ENCODE results near the gene SLCO3A1.

Gene SLCO3A1

DNA sequence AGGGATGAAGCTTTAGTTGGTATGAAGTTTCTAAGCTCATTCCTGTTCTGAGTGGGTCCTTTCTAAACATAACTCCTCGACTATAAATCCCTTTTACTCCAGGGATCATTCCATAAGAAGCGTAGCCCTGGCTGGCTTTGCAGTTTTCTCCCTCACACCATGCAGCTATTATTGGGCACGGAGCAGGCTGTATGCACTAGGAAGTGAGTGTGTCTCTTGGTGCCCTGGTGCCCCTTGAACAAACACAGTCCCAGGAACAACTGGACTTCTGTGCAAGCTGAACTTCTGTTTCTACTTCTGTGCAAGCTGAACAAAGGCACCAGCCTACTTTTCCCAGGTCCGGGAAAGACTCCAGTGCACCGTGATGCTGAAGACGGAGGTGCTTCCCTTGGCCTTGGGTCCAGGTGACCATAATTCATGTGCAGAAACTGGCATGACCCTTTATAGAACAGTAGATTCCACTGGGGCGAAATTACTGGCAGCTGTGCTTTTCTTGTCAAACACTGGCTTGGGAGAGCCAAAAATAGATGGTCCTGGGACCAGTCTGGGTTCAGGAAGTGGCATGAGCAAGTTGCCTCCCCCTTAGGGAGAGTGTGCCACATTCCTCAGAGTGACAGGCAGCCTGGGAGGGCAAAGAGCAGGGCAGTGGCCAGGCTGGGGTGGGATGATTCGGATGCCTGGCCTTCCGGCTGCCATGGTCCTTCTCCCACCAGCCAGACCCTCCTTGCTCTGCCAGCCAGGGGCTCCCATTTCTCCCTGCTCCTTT is 127.2 kb downstream of the SLCO3A1 start:
- DNase-seq, result no peak
- Mint-ChIP-seq H3K27me3 (no peaks in the 10 kb centered on the region), H3K4me1 (ENCODE audit: low read depth) (peaks cover 3% of the 10 kb centered on the region), H3K36me3 (ENCODE audit: low read depth) (peaks cover 7% of the 10 kb centered on the region), H3K4me3 (no peak overlapping the region), H3K9me3 (peaks cover 6% of the 10 kb centered on the region), H3K27ac (no peak overlapping the region)

- DNase-seq, result no peak
- no peak overlapping the region for H3K27ac Mint-ChIP-seq
- no peaks in the 10 kb centered on the region for H3K36me3 Mint-ChIP-seq (ENCODE audit: low read depth)
- peaks cover 3% of the 10 kb centered on the region for H3K4me1 Mint-ChIP-seq (ENCODE audit: low read depth)
- H3K9me3 Mint-ChIP-seq, result no peaks in the 10 kb centered on the region
- H3K27me3 Mint-ChIP-seq, result no peaks in the 10 kb centered on the region
- no peak overlapping the region for H3K4me3 Mint-ChIP-seq
These were observed 128.6 kb downstream of the SLCO3A1 start for GRCh38 chr15:91981821-91982800.

DNA sequence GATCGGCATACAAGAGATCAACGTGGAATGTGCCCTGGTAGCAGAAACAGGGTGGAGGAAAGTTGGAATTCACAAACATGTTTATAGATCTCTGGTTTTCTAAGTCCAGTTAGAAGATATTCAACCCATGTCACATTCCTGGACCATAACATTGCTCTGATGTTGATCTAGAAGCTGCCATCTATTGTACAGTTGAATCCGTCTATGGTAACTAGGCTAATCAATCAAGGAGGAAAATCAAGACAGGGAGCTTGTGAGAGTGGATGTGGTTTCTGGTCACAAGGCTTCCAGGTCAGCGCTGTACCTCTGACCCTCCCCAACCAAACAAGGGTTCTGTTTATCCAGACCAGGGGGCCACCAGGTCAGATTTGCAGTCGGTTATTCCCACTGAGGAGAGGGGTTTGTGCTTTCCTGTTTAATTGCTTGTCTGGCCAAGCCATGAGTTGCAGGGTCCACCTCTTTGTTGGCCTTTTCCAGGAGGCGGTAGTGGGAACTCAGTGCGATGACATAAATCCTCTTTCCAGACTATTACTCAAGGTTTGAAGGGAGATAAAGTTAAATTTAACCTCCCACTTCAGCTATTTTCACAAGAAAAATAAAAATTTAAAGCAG is 130.3 kb downstream of the SLCO3A1 start:
- H3K27ac Mint-ChIP-seq, result no peak overlapping the region
- DNase-seq, result no peak
- no peak overlapping the region for H3K4me3 Mint-ChIP-seq
- H3K9me3 Mint-ChIP-seq, result no peaks in the 10 kb centered on the region
- H3K36me3 Mint-ChIP-seq (ENCODE audit: low read depth), result no peaks in the 10 kb centered on the region
- no peaks in the 10 kb centered on the region for H3K27me3 Mint-ChIP-seq
- peaks cover 3% of the 10 kb centered on the region for H3K4me1 Mint-ChIP-seq (ENCODE audit: low read depth)

DNA sequence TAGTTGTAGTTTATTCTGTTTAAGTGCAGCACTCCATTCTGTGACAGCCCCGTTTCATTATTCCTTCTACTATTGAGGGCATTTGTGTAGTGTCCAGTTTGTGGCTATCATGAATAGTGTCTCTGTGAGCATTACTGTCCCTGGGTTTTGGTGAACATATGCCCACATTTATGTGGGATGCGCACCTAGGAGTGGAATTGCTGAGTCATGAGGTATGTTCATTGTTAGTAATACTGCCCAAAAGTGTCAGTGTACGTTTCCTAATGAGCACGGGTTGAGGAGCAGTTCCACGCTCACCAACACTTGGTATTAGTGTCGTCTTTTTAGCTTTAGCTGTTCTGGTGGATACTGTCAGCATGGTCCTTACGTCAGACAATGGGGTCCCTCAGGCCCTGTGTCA is 131.8 kb downstream of the SLCO3A1 start:
- Mint-ChIP-seq H3K4me1 (ENCODE audit: low read depth) (peaks cover 8% of the 10 kb centered on the region), H3K27me3 (no peaks in the 10 kb centered on the region), H3K9me3 (no peaks in the 10 kb centered on the region), H3K36me3 (ENCODE audit: low read depth) (no peaks in the 10 kb centered on the region), H3K4me3 (no peak overlapping the region), H3K27ac (no peak overlapping the region)
- no peak for DNase-seq

DNA sequence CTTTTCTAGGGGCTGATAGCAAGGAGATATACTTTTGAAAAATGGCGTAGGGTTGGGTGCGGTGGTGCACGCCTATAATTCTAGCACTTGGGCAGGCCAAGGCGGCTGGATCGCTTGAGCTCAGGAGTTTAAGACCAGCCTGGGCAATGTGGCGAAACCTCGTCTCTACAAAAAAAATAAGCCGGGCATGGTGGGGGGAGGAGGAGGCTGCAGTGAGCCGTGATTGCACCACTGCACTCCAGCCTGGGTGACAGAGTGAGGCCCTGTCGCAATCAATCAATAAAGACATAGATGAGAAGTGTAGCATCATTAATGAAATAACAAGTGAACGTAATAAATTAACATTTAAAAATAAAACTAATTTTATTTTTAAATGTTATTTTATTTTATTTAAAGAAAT is 134.6 kb downstream of the SLCO3A1 start:
- H3K36me3 Mint-ChIP-seq (ENCODE audit: low read depth), result no peaks in the 10 kb centered on the region
- no peaks in the 10 kb centered on the region for H3K9me3 Mint-ChIP-seq
- no peak overlapping the region for H3K4me3 Mint-ChIP-seq
- no peak for DNase-seq
- H3K27me3 Mint-ChIP-seq, result no peaks in the 10 kb centered on the region
- H3K27ac Mint-ChIP-seq, result no peak overlapping the region
- peaks cover 21% of the 10 kb centered on the region for H3K4me1 Mint-ChIP-seq (ENCODE audit: low read depth)

DNA sequence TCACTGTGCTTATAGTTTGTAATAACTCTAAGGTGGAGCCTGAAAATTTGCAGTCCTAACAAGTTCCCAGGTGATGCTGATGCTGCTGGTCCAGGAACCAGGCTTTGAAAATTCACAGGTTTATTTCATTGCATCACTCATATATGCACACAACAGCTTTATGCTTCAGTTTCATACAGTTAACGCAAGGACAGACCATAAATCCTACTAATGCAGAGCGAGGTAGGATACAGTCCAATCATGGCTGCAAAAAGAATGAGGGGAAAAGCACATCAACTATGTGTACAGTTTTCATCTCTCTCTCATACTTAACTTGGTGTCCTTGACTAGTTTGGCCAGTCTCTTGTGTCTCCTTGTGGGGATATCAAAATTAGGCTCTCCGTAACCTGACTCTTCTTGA is 135.1 kb downstream of the SLCO3A1 start:
- H3K36me3 Mint-ChIP-seq (ENCODE audit: low read depth), result no peaks in the 10 kb centered on the region
- no peak overlapping the region for H3K27ac Mint-ChIP-seq
- no peaks in the 10 kb centered on the region for H3K9me3 Mint-ChIP-seq
- H3K27me3 Mint-ChIP-seq, result no peaks in the 10 kb centered on the region
- H3K4me3 Mint-ChIP-seq, result no peak overlapping the region
- peaks cover 24% of the 10 kb centered on the region for H3K4me1 Mint-ChIP-seq (ENCODE audit: low read depth)
- DNase-seq, result no peak

- Mint-ChIP-seq H3K4me1 (ENCODE audit: low read depth) (peaks cover 24% of the 10 kb centered on the region), H3K9me3 (no peaks in the 10 kb centered on the region), H3K27me3 (no peaks in the 10 kb centered on the region), H3K36me3 (ENCODE audit: low read depth) (no peaks in the 10 kb centered on the region), H3K27ac (no peak overlapping the region), H3K4me3 (no peak overlapping the region)
- DNase-seq, result no peak
These were observed 136.3 kb downstream of the SLCO3A1 start for GRCh38 chr15:91989821-91990220.

DNA sequence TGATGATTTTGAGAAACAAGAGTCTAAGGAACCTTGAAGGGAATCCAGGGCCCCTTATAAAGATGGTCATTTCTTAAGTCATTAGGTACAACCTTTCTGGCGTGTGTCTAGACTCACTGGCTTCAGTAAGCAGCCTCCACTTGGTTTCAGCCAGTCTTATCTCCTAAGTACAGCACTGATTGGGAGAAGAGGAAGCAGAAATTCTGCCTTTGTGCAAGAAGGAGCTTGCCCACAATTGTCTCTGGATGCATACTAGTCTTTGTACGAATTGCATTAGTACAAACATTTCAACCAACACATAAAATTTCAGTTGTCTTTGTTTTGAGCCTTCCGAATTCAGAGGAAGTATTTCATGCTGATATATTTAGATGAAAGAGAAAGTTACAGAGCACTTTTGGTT is 139.4 kb downstream of the SLCO3A1 start:
- Mint-ChIP-seq H3K36me3 (ENCODE audit: low read depth) (no peaks in the 10 kb centered on the region), H3K4me3 (no peak overlapping the region), H3K27me3 (no peaks in the 10 kb centered on the region), H3K27ac (no peak overlapping the region), H3K4me1 (ENCODE audit: low read depth) (peaks cover 23% of the 10 kb centered on the region), H3K9me3 (no peaks in the 10 kb centered on the region)
- DNase-seq, result no peak

- H3K9me3 Mint-ChIP-seq, result no peaks in the 10 kb centered on the region
- H3K36me3 Mint-ChIP-seq (ENCODE audit: low read depth), result no peaks in the 10 kb centered on the region
- no peaks in the 10 kb centered on the region for H3K27me3 Mint-ChIP-seq
- no peak overlapping the region for H3K27ac Mint-ChIP-seq
- peaks cover 18% of the 10 kb centered on the region for H3K4me1 Mint-ChIP-seq (ENCODE audit: low read depth)
- DNase-seq, result no peak
- H3K4me3 Mint-ChIP-seq, result no peak overlapping the region
These were observed 141.6 kb downstream of the SLCO3A1 start for GRCh38 chr15:91995146-91995545.

- Mint-ChIP-seq H3K4me3 (no peak overlapping the region), H3K9me3 (no peaks in the 10 kb centered on the region), H3K36me3 (ENCODE audit: low read depth) (no peaks in the 10 kb centered on the region), H3K4me1 (ENCODE audit: low read depth) (peaks cover 16% of the 10 kb centered on the region), H3K27ac (no peak overlapping the region), H3K27me3 (no peaks in the 10 kb centered on the region)
- no peak for DNase-seq
These were observed 143.7 kb downstream of the SLCO3A1 start for GRCh38 chr15:91997163-91997562.

DNA sequence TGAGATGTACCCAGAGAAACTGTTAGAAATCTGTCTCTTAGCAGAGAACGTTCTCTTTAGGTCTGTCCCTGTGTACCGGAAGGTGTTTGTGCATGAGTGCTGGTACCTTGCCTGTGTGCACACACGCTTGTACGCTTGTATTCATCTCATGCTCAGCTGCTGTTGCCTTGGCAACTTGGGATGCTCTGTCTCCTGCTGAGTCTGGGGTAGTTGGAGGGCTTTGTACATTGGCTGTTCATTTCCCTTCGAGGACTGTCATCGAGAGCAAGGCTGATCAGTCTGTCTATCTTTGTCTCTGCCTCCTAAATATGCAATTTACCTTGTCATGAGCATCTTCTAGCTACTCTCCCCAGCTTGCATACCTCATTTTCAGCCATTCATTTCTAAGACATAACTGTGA is 147.2 kb downstream of the SLCO3A1 start:
- Mint-ChIP-seq H3K4me1 (ENCODE audit: low read depth) (peaks cover 30% of the 10 kb centered on the region), H3K9me3 (no peaks in the 10 kb centered on the region), H3K4me3 (no peak overlapping the region), H3K27ac (no peak overlapping the region), H3K27me3 (no peaks in the 10 kb centered on the region), H3K36me3 (ENCODE audit: low read depth) (no peaks in the 10 kb centered on the region)
- no peak for DNase-seq

GRCh38 chr15:92001307-92001706 is 147.8 kb downstream of the SLCO3A1 start:
- no peak for DNase-seq
- H3K27me3 Mint-ChIP-seq, result no peaks in the 10 kb centered on the region
- no peaks in the 10 kb centered on the region for H3K9me3 Mint-ChIP-seq
- no peak overlapping the region for H3K4me3 Mint-ChIP-seq
- H3K27ac Mint-ChIP-seq, result no peak overlapping the region
- no peaks in the 10 kb centered on the region for H3K36me3 Mint-ChIP-seq (ENCODE audit: low read depth)
- peaks cover 35% of the 10 kb centered on the region for H3K4me1 Mint-ChIP-seq (ENCODE audit: low read depth)

- H3K4me3 Mint-ChIP-seq, result no peak overlapping the region
- no peak overlapping the region for H3K27ac Mint-ChIP-seq
- no peak for DNase-seq
- H3K27me3 Mint-ChIP-seq, result no peaks in the 10 kb centered on the region
- no peaks in the 10 kb centered on the region for H3K36me3 Mint-ChIP-seq (ENCODE audit: low read depth)
- no peaks in the 10 kb centered on the region for H3K9me3 Mint-ChIP-seq
- H3K4me1 Mint-ChIP-seq (ENCODE audit: low read depth), result peaks cover 46% of the 10 kb centered on the region
These were observed 149.2 kb downstream of the SLCO3A1 start for GRCh38 chr15:92002666-92003065.

DNA sequence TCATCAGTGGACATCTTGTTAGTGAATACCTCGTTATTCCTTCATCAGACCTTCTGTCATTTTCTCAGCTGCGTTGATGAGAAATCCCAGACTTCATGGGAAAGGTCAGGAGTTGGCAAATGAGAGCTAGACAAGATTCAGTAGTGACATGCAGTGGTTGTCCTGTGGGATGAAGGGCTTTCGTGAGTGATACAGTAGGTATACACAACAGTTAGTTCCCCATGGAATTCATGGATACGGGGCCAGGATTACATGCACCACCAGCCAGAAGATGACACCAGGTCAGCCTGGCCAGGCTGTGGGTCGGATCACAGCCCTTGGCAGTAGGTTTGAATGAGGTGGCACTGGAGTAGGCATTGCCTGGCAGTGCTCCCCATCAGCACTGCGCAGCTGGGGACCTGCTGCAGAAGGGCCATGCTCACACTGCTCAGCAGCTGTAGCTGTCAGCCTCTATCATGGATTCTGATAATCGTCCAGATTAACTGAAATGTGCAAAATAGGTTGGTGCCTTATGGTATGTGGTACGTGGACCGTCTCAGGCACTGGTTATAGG is 150.1 kb downstream of the SLCO3A1 start:
- Mint-ChIP-seq H3K4me3 (no peak overlapping the region), H3K4me1 (ENCODE audit: low read depth) (peaks cover 53% of the 10 kb centered on the region), H3K36me3 (ENCODE audit: low read depth) (no peaks in the 10 kb centered on the region), H3K27ac (no peak overlapping the region), H3K27me3 (no peaks in the 10 kb centered on the region), H3K9me3 (no peaks in the 10 kb centered on the region)
- no peak for DNase-seq
